ENCODE results near the gene RERG. TPM values are rescaled to one million over a fixed set of nuclear protein-coding genes. Genes with fewer than 3 reads are reported as not detected.

Gene RERG
- total RNA-seq, 1 donor from 2014 or later: 4.7 TPM

- Histone ChIP-seq H3K4me3 (ENCODE audit: low read length in 3 of 3) (no peak overlapping the region), H3K36me3 (ENCODE audit: control insufficient read depth in 3 of 3, insufficient read depth in 3 of 3, low read length in 3 of 3) (no peaks in the 10 kb centered on the region), H3K9ac (ENCODE audit: low read depth in 1 of 3, low read length in 3 of 3) (no peak overlapping the region), H3K4me1 (ENCODE audit: control insufficient read depth in 3 of 3, insufficient read depth in 3 of 3, low read length in 3 of 3) (peaks cover 0 to 10% (median 4%) of the 10 kb centered on the region in 3 donors), H3K27ac (ENCODE audit: low read depth, low read length) (no peak overlapping the region), H3K9me3 (ENCODE audit: control insufficient read depth in 3 of 3, low read length in 3 of 3) (no peaks in the 10 kb centered on the region), H3K27me3 (ENCODE audit: control insufficient read depth in 3 of 3, insufficient read depth in 3 of 3, low read length in 3 of 3) (no peaks in the 10 kb centered on the region)
Measured at GRCh38 chr12:15194456-15195368, 26.5 kb downstream of the RERG start.

GRCh38 chr12:15193946-15194345 lies 27.3 kb downstream of the RERG start:
- no peak overlapping the region for H3K4me3 ChIP-seq (ENCODE audit: low read length in 3 of 3)
- H3K36me3 ChIP-seq (ENCODE audit: control insufficient read depth in 3 of 3, insufficient read depth in 3 of 3, low read length in 3 of 3): no peaks in the 10 kb centered on the region
- no peaks in the 10 kb centered on the region for H3K27me3 ChIP-seq (ENCODE audit: control insufficient read depth in 3 of 3, insufficient read depth in 3 of 3, low read length in 3 of 3)
- no peak overlapping the region for H3K27ac ChIP-seq (ENCODE audit: low read depth, low read length)
- H3K4me1 ChIP-seq (ENCODE audit: control insufficient read depth in 3 of 3, insufficient read depth in 3 of 3, low read length in 3 of 3): peaks cover 0 to 10% (median 4%) of the 10 kb centered on the region in 3 donors
- no peaks in the 10 kb centered on the region for H3K9me3 ChIP-seq (ENCODE audit: control insufficient read depth in 3 of 3, low read length in 3 of 3)
- no peak overlapping the region for H3K9ac ChIP-seq (ENCODE audit: low read depth in 1 of 3, low read length in 3 of 3)

- Histone ChIP-seq H3K9me3 (ENCODE audit: control insufficient read depth in 3 of 3, low read length in 3 of 3) (no peaks in the 10 kb centered on the region), H3K27ac (ENCODE audit: low read depth, low read length) (no peak overlapping the region)
Measured at GRCh38 chr12:15192720-15193119, 28.5 kb downstream of the RERG start.

GRCh38 chr12:15188127-15188526 lies 33.1 kb downstream of the RERG start:
- H3K4me1 ChIP-seq (ENCODE audit: control insufficient read depth in 3 of 3, insufficient read depth in 3 of 3, low read length in 3 of 3): no peaks in the 10 kb centered on the region
- no peak overlapping the region for H3K27ac ChIP-seq (ENCODE audit: low read depth, low read length)
- H3K27me3 ChIP-seq (ENCODE audit: control insufficient read depth in 3 of 3, insufficient read depth in 3 of 3, low read length in 3 of 3): no peaks in the 10 kb centered on the region
- H3K4me3 ChIP-seq (ENCODE audit: low read length in 3 of 3): no peak overlapping the region
- H3K9me3 ChIP-seq (ENCODE audit: control insufficient read depth in 3 of 3, low read length in 3 of 3): no peaks in the 10 kb centered on the region
- no peak overlapping the region for H3K9ac ChIP-seq (ENCODE audit: low read depth in 1 of 3, low read length in 3 of 3)
- no peaks in the 10 kb centered on the region for H3K36me3 ChIP-seq (ENCODE audit: control insufficient read depth in 3 of 3, insufficient read depth in 3 of 3, low read length in 3 of 3)

More at GRCh38 chr12:15192720-15193119, 28.5 kb downstream of the RERG start:
- peaks cover 0 to 10% (median 4%) of the 10 kb centered on the region in 3 donors for H3K4me1 ChIP-seq (ENCODE audit: control insufficient read depth in 3 of 3, insufficient read depth in 3 of 3, low read length in 3 of 3)
- H3K27me3 ChIP-seq (ENCODE audit: control insufficient read depth in 3 of 3, insufficient read depth in 3 of 3, low read length in 3 of 3): no peaks in the 10 kb centered on the region
- H3K4me3 ChIP-seq (ENCODE audit: low read length in 3 of 3): no peak overlapping the region
- no peak overlapping the region for H3K9ac ChIP-seq (ENCODE audit: low read depth in 1 of 3, low read length in 3 of 3)
- no peaks in the 10 kb centered on the region for H3K36me3 ChIP-seq (ENCODE audit: control insufficient read depth in 3 of 3, insufficient read depth in 3 of 3, low read length in 3 of 3)

- H3K36me3 ChIP-seq (ENCODE audit: control insufficient read depth in 3 of 3, insufficient read depth in 3 of 3, low read length in 3 of 3): no peaks in the 10 kb centered on the region
- H3K4me3 ChIP-seq (ENCODE audit: low read length in 3 of 3): no peak overlapping the region
- peak overlapping the region; percentile 23 for H3K27ac ChIP-seq (ENCODE audit: low read depth, low read length)
- H3K9me3 ChIP-seq (ENCODE audit: control insufficient read depth in 3 of 3, low read length in 3 of 3): no peaks in the 10 kb centered on the region
- no peak overlapping the region for H3K9ac ChIP-seq (ENCODE audit: low read depth in 1 of 3, low read length in 3 of 3)
- no peaks in the 10 kb centered on the region for H3K4me1 ChIP-seq (ENCODE audit: control insufficient read depth in 3 of 3, insufficient read depth in 3 of 3, low read length in 3 of 3)
- no peaks in the 10 kb centered on the region for H3K27me3 ChIP-seq (ENCODE audit: control insufficient read depth in 3 of 3, insufficient read depth in 3 of 3, low read length in 3 of 3)
Measured at GRCh38 chr12:15186597-15186996, 34.6 kb downstream of the RERG start.

GRCh38 chr12:15184484-15184883 lies 36.7 kb downstream of the RERG start:
- Histone ChIP-seq H3K4me3 (ENCODE audit: low read length in 3 of 3) (no peak overlapping the region), H3K27ac (ENCODE audit: low read depth, low read length) (peak overlapping the region; percentile 2), H3K9me3 (ENCODE audit: control insufficient read depth in 3 of 3, low read length in 3 of 3) (no peaks in the 10 kb centered on the region), H3K36me3 (ENCODE audit: control insufficient read depth in 3 of 3, insufficient read depth in 3 of 3, low read length in 3 of 3) (no peaks in the 10 kb centered on the region), H3K9ac (ENCODE audit: low read depth in 1 of 3, low read length in 3 of 3) (no peak overlapping the region), H3K4me1 (ENCODE audit: control insufficient read depth in 3 of 3, insufficient read depth in 3 of 3, low read length in 3 of 3) (peaks cover 0 to 2% (median 0%) of the 10 kb centered on the region in 3 donors), H3K27me3 (ENCODE audit: control insufficient read depth in 3 of 3, insufficient read depth in 3 of 3, low read length in 3 of 3) (no peaks in the 10 kb centered on the region)

- H3K36me3 ChIP-seq (ENCODE audit: control insufficient read depth in 3 of 3, insufficient read depth in 3 of 3, low read length in 3 of 3): no peaks in the 10 kb centered on the region
Measured at GRCh38 chr12:15183821-15184220, 37.4 kb downstream of the RERG start.

GRCh38 chr12:15181017-15181683 lies 40.1 kb downstream of the RERG start:
- Histone ChIP-seq H3K27me3 (ENCODE audit: control insufficient read depth in 3 of 3, insufficient read depth in 3 of 3, low read length in 3 of 3) (no peaks in the 10 kb centered on the region), H3K9me3 (ENCODE audit: control insufficient read depth in 3 of 3, low read length in 3 of 3) (no peaks in the 10 kb centered on the region), H3K27ac (ENCODE audit: low read depth, low read length) (peak overlapping the region; percentile 34), H3K4me3 (ENCODE audit: low read length in 3 of 3) (no peak overlapping the region), H3K36me3 (ENCODE audit: control insufficient read depth in 3 of 3, insufficient read depth in 3 of 3, low read length in 3 of 3) (no peaks in the 10 kb centered on the region), H3K9ac (ENCODE audit: low read depth in 1 of 3, low read length in 3 of 3) (no peak overlapping the region), H3K4me1 (ENCODE audit: control insufficient read depth in 3 of 3, insufficient read depth in 3 of 3, low read length in 3 of 3) (peaks cover 0 to 2% (median 0%) of the 10 kb centered on the region in 3 donors)

More at GRCh38 chr12:15183821-15184220, 37.4 kb downstream of the RERG start:
- Histone ChIP-seq H3K9ac (ENCODE audit: low read depth in 1 of 3, low read length in 3 of 3) (no peak overlapping the region), H3K4me1 (ENCODE audit: control insufficient read depth in 3 of 3, insufficient read depth in 3 of 3, low read length in 3 of 3) (peaks cover 0 to 2% (median 0%) of the 10 kb centered on the region in 3 donors), H3K4me3 (ENCODE audit: low read length in 3 of 3) (no peak overlapping the region), H3K9me3 (ENCODE audit: control insufficient read depth in 3 of 3, low read length in 3 of 3) (no peaks in the 10 kb centered on the region), H3K27me3 (ENCODE audit: control insufficient read depth in 3 of 3, insufficient read depth in 3 of 3, low read length in 3 of 3) (no peaks in the 10 kb centered on the region), H3K27ac (ENCODE audit: low read depth, low read length) (no peak overlapping the region)

GRCh38 chr12:15180325-15180724 lies 40.9 kb downstream of the RERG start:
- Histone ChIP-seq H3K9ac (ENCODE audit: low read depth in 1 of 3, low read length in 3 of 3) (no peak overlapping the region), H3K27ac (ENCODE audit: low read depth, low read length) (peak overlapping the region; percentile 34), H3K4me3 (ENCODE audit: low read length in 3 of 3) (no peak overlapping the region), H3K4me1 (ENCODE audit: control insufficient read depth in 3 of 3, insufficient read depth in 3 of 3, low read length in 3 of 3) (peaks cover 0 to 2% (median 0%) of the 10 kb centered on the region in 3 donors), H3K9me3 (ENCODE audit: control insufficient read depth in 3 of 3, low read length in 3 of 3) (no peaks in the 10 kb centered on the region), H3K27me3 (ENCODE audit: control insufficient read depth in 3 of 3, insufficient read depth in 3 of 3, low read length in 3 of 3) (no peaks in the 10 kb centered on the region), H3K36me3 (ENCODE audit: control insufficient read depth in 3 of 3, insufficient read depth in 3 of 3, low read length in 3 of 3) (no peaks in the 10 kb centered on the region)

GRCh38 chr12:15179672-15180071 lies 41.5 kb downstream of the RERG start:
- Histone ChIP-seq H3K27ac (ENCODE audit: low read depth, low read length) (no peak overlapping the region), H3K9ac (ENCODE audit: low read depth in 1 of 3, low read length in 3 of 3) (no peak overlapping the region), H3K27me3 (ENCODE audit: control insufficient read depth in 3 of 3, insufficient read depth in 3 of 3, low read length in 3 of 3) (no peaks in the 10 kb centered on the region), H3K9me3 (ENCODE audit: control insufficient read depth in 3 of 3, low read length in 3 of 3) (no peaks in the 10 kb centered on the region), H3K36me3 (ENCODE audit: control insufficient read depth in 3 of 3, insufficient read depth in 3 of 3, low read length in 3 of 3) (no peaks in the 10 kb centered on the region), H3K4me1 (ENCODE audit: control insufficient read depth in 3 of 3, insufficient read depth in 3 of 3, low read length in 3 of 3) (peaks cover 0 to 2% (median 0%) of the 10 kb centered on the region in 3 donors), H3K4me3 (ENCODE audit: low read length in 3 of 3) (no peak overlapping the region)
